ENCODE data around the gene PHACTR1.
A peak's percentile ranks its signal among the peaks of the same experiment; 100 is the strongest.

PHACTR1 gene

GRCh38 chr6:13038315-13038714, 321.7 kb downstream of the PHACTR1 start:
- Histone ChIP-seq H3K4me3 (no peak overlapping the region), H3K27ac (peak overlapping the region in 1 of 21 experiments; percentile 9)

- Histone ChIP-seq H3K27ac (peak overlapping the region in 2 of 21 experiments; percentile 9), H3K4me3 (no peak overlapping the region)
Observed at GRCh38 chr6:13038741-13039190, 322.2 kb downstream of the PHACTR1 start.

- Histone ChIP-seq H3K4me3 (peak overlapping the region in 1 of 7 experiments; percentile 16), H3K27ac (peak overlapping the region in 17 of 21 experiments; percentile 24 to 79 (median 65))
Observed at GRCh38 chr6:13044390-13044789, 327.8 kb downstream of the PHACTR1 start.

DNA sequence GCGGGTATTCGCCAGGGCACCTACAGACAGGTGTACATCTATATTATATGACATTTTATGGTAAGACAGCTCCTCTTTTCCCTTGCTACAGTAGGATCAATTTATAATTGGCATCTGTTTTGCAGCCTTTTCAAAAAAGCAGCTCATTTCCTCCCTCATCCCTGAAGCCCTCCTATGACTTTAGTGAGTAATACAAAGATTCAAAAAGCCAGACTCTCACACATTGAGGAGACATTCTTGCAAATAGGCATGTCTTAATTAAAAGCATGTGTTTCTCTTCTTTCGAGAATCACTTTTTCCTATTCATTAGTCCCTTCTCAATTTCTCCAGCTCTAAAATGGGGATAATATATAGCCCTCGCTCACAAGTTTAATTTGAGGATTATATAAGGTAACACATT, 328.3 kb downstream of the PHACTR1 start:
- Histone ChIP-seq H3K4me3 (peak overlapping the region in 1 of 7 experiments; percentile 16), H3K27ac (peak overlapping the region in 17 of 21 experiments; percentile 24 to 79 (median 65))

- peak overlapping the region in 10 of 21 experiments; percentile 6 to 79 (median 55) for H3K27ac ChIP-seq
- no peak overlapping the region for H3K4me3 ChIP-seq
Observed at GRCh38 chr6:13045676-13046075, 329.1 kb downstream of the PHACTR1 start.

DNA sequence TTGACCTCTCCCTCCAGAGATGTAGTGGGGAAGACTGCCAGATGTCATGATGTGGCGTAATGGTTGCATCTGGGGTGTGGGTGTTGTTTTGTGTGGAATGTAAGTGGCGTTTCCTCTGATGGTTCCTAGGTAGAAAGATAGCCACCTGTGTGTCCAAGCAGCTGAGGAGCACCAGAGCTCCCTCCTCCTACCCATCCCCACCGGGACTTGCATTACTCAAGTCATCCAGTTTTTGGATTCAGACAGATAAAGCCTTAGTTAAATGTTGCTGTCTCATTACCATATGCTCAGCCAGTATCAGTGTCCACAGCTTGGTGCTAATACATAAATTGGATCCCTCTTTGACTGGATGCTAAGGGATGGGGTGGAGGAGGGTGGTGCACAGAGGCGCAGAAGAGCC, 329.5 kb downstream of the PHACTR1 start:
- no peak overlapping the region for H3K4me3 ChIP-seq
- peak overlapping the region in 6 of 21 experiments; percentile 6 to 79 (median 44) for H3K27ac ChIP-seq

GRCh38 chr6:13048113-13048512, 331.5 kb downstream of the PHACTR1 start:
- H3K27ac ChIP-seq: peak overlapping the region in 3 of 21 experiments; percentile 2 to 35 (median 16)
- no peak overlapping the region for H3K4me3 ChIP-seq

- no peak overlapping the region for H3K4me3 ChIP-seq
- H3K27ac ChIP-seq: no peak overlapping the region
Observed at GRCh38 chr6:13049666-13050254, 333.2 kb downstream of the PHACTR1 start.

GRCh38 chr6:13053006-13053461, 336.5 kb downstream of the PHACTR1 start:
- peak overlapping the region in 2 of 21 experiments; percentile 35 to 45 for H3K27ac ChIP-seq

GRCh38 chr6:13058051-13058450, 341.5 kb downstream of the PHACTR1 start:
- Histone ChIP-seq H3K27ac (no peak overlapping the region), H3K4me3 (no peak overlapping the region)

More at GRCh38 chr6:13053006-13053461, 336.5 kb downstream of the PHACTR1 start:
- peak overlapping the region in 1 of 7 experiments; percentile 13 for H3K4me3 ChIP-seq

DNA sequence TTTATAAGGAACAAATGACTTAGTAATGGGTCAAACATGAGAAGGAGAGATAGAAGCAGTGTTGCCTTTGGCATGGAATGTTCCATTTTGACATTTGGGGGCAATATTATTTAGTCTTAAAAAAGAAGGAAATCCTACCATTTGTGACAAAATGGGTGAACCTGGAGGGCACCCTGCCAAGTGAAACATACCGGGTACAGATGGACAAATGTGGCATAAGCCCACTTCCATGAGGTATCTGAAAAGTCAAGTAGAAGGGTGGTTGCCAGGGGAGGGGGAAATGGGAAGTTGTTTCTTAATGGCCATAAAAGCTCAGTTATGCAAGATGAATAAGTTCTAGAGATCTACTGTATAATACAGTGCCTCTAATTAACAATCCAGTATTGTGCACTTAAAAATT, 342.5 kb downstream of the PHACTR1 start:
- no peak overlapping the region for H3K27ac ChIP-seq
- H3K4me3 ChIP-seq: no peak overlapping the region

DNA sequence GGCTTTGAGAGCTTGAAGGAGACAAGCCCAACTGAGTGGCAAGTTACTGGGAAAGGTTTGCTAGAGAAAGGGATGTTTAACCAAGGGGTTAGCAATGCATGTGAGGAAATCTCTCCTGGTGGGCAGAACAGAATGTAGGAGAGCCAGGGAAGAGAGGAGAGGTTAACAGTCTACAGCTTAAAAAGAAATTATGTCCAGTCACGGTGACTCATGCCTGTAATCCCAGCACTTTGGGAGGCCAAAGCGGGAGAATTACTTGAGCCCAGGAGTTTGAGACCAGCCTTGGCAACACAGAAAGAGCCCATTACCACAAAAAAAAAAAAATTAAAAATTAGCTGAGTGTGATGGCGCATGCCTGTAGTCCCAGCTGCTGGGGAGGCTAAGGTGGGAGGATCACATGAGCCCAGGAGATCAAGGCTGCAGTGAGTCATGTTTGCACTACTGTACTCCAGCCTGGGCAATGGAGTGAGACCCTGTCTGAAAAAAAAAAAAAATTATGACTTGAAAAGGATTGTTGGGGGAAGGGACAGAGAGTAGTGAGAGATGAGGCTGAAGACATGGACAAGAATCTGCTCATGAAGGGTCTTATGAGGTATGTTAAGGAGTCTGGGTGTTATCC, 346.8 kb downstream of the PHACTR1 start:
- no peak overlapping the region for H3K4me3 ChIP-seq
- peak overlapping the region in 1 of 21 experiments; percentile 22 for H3K27ac ChIP-seq

DNA sequence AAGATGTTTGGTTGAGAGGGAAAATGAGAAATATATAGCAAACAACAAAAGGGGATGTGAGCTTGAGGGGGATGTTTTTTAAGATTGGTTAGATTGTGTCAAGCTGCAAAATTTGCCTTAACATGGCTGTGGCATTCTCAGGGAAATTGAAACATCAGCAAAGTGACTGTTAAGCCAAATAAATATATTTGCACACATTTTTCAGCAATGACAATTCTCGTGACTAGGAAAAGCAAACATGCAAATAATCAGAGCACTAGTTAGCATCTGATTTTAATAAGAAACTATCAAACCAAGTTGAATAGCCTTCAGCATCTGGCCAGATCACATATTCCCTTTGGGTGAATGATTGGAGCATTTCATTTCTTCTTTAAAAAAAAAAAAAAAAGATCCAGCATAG, 349.0 kb downstream of the PHACTR1 start:
- H3K27ac ChIP-seq: peak overlapping the region in 3 of 21 experiments; percentile 30 to 79 (median 42)
- H3K4me3 ChIP-seq: no peak overlapping the region

- no peak overlapping the region for H3K27ac ChIP-seq
- H3K4me3 ChIP-seq: no peak overlapping the region
Observed at GRCh38 chr6:13066050-13066449, 349.5 kb downstream of the PHACTR1 start.

DNA sequence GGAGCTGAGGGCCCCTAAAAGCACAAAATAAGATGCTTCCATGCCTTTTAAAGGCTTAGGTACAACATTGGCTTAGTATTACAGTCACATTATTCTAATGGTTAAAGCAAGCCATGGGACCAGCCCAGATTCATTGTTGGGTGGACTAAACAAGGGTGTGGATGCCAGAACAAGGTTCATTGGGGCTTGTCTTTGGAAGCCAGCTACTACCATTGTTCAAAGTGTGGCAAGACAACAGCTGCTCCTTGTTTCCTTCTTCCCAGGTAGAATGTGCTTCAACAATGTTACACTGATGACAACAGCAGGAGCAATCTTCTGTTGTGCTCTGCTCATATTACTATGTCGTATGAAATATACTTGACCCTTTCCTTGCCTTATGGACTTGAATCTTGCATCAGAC, 350.3 kb downstream of the PHACTR1 start:
- H3K4me3 ChIP-seq: no peak overlapping the region
- no peak overlapping the region for H3K27ac ChIP-seq

DNA sequence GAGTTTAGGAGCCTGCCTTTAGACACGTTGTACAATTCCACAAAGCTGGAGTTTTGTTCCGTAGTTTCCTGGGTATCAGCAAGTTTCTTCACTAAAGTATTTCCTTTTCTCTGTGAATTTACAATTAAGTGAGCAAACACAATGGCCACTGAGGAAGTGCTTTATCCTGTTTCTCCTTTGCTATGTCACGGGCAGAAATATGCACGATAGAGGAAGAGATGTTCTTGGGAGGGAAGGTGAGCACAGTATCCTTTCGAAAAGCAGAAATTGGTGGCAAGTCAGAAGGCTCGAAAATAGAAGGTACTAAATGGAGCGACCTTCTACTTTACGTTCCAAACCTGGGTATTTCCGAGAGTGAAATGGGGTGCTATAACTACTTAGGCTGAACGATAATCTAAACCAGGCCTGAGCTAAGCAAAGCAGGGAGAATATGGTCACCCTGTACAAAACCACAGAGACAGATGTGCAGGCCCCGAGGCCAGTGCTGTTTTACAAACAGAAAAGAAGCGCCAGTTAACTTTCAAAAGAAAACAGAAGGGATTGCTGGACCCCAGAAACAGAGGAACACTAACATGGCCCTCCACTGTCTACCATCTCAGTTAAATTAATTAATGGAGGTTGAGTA, 352.1 kb downstream of the PHACTR1 start:
- Histone ChIP-seq H3K27ac (peak overlapping the region in 3 of 21 experiments; percentile 14 to 40 (median 29)), H3K4me3 (no peak overlapping the region)

DNA sequence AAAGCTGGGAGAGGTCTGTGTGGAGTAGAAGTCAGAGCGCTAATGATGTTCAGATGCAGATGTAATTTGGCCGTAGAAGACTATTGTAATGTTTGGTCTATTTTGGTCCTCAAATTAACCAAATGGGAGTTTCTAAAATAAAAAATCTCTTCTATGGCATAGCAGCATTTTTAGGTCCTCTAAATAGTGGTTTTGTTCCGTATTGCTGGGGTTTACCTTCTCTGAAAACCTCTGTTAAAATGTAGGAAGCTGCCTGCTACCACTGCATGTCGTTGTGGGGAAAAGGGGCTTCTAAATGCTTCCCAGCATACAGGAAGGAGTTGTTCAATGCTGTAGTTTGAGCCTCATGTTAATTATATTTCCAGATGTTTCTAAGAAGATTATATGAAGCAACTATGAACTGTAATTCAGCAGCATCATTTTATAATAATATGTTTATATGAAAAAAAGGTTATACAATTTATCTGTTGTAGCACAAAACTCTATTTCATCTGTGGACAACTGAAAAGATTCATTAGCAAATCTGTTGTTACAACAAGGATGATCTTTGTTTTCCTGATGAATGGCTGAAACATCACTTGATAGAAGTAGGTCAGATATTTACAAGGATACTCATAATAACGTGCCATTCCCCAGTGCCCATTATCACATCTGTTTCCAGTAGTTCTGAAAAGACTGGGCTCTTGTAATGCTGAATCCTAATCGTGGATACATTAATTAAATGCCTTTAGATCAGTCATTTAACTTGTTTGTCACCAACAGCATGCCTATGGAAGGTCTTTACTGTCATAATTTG, 355.2 kb downstream of the PHACTR1 start:
- Histone ChIP-seq H3K27ac (peak overlapping the region in 2 of 21 experiments; percentile 1), H3K4me3 (no peak overlapping the region)

DNA sequence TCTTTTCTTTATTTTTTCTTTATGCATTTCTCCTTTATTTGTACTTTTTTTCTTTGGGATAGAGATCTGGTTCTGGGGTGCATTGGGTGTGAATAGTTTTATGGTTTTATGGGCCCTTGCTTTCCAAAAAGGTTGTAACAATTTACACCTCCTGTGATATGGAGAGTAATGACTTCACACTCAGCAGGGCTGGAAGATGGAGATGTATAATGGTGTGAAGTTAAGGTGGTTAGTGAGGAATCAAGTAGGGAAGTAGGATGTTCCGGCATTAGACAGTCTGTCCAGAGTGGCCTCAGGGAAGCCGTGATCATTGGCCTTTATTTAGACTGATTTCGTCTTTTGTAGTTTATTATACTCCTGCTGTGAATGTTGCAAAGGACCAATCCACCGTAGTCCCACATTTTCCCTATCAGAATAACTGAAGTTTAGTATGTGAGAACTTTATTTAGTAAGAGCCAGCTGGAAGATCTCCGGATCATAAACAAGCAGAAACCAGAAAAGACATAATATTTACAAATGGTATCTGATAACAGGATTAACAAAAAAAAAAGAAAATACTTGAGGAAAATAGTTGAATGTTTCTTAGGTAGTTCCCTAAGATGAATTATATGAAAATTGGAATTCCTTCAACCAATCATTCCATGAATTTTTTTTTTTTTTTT, 356.2 kb downstream of the PHACTR1 start:
- H3K27ac ChIP-seq: no peak overlapping the region

DNA sequence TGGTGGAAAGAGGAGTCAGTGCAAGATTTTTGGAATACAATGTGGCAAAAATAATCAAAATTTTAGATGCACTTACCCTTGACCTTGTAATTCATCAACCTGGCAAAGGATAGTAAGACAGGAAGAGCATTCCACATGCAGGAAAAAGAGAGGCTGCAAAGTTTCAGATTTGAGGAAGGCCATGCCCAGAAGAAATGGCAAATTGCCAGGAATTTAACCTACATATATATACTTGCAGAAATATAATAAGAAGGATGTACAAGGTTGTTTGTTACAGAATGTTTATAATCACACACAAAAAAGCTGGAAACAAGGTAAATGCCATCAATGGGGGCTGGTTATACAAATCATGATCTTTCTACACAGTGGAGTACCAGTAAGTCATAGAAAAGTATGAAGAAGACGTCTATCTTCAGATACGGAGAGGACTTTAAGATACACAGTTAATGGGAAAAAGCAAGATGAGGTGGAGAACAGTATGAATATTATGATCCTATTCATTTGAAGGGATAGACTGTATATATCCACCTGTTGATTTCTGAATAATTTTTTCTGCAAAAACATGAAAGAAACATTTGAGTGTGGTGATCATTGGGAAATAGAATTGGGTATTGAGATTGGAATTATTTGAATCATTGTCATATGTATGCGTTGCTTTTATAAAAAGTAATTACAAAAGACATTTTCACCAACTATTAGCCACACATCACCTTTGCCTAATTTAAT, 358.0 kb downstream of the PHACTR1 start:
- Histone ChIP-seq H3K4me3 (no peak overlapping the region), H3K27ac (no peak overlapping the region)

More for the DNA sequence above, 356.2 kb downstream of the PHACTR1 start:
- no peak overlapping the region for H3K4me3 ChIP-seq

Data from skin epidermis (tissue), 12 donors.